SU-DHL-6 (cell line): ENCODE measurements around the gene TTLL9.

Source experiments
- EZH2phosphoT487 ChIP-seq: fragments of 200-600 bp; sonication (generic), shearing (Covaris generic); conservative IDR thresholded peaks from 2 replicates; pipeline ENCODE4 v1.6.1; 2018; ENCODE audit warnings: mild to moderate bottlenecking, antibody characterized with exemption, low read length, moderate library complexity, mixed read lengths
- TF ChIP-seq, protein P1 (sequence below): fragments of 200-600 bp; sonication (generic); IDR thresholded peaks from one replicate; pipeline ENCODE4 v1.5.1; 2017; ENCODE audit warnings: antibody characterized with exemption, mild to moderate bottlenecking, low read length, moderate library complexity; ENCODE audit not compliant: insufficient read depth, poor library complexity, severe bottlenecking

DNA sequence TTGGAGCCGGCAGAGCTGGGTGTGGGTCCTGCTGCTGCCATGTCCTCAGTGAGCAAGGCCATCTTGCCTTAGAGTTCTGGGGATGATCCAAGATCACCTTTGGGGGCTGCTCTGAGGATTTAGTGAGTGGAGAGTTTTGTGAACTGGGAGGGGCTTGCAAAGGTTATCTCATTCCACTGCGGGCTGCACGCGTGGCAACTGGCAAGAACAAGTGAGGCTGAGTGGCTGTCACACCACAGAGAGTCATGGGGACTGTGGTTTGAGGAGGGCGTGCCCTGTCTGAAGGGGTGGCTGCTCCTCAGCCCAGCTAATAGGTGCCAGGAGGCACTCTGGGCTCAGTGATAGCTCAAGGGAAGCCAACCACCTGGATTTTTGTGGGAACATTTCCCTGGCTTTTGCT lies 37.6 kb downstream of the TTLL9 start:
- TF ChIP-seq, protein P1, sequence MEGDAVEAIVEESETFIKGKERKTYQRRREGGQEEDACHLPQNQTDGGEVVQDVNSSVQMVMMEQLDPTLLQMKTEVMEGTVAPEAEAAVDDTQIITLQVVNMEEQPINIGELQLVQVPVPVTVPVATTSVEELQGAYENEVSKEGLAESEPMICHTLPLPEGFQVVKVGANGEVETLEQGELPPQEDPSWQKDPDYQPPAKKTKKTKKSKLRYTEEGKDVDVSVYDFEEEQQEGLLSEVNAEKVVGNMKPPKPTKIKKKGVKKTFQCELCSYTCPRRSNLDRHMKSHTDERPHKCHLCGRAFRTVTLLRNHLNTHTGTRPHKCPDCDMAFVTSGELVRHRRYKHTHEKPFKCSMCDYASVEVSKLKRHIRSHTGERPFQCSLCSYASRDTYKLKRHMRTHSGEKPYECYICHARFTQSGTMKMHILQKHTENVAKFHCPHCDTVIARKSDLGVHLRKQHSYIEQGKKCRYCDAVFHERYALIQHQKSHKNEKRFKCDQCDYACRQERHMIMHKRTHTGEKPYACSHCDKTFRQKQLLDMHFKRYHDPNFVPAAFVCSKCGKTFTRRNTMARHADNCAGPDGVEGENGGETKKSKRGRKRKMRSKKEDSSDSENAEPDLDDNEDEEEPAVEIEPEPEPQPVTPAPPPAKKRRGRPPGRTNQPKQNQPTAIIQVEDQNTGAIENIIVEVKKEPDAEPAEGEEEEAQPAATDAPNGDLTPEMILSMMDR = no peak
- TF ChIP-seq EZH2phosphoT487 = no peak
